ENCODE results near the gene NOTCH2.

DNA sequence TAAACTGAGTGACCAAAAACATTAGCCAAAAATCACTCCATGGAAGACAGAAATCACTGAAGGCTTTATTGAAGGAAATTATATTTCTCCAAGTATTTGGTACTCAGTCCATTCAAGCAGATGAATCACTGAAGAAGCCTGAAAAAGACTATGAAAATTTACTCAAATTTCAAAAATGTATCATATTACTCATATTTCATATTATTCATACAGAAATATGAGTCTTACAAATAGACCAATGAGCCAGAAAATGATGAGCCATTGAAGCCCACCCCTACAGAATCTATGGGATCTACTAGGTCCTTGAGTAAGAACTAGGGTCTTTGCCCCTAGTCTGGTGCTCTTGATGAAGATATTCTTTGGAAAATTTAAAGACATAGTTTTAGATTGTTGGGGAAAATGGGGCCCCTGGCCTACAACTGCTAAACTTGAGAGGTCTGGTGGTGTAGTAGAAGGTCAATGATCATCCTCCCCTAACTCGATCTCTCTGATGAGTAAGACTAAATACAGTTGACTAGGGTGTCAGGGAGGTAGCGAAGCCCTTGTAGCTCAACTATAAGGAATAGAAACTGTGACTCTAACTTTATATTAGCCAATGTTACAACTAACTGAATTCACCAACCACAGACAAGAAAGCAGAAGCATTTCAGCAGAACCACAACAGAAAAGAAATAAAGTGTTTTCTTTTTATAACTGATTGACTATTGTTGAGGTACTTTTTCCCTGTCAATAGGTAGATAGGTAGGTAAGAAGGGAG, 81.0 kb downstream of the NOTCH2 start:
- TF ChIP-seq, protein P1, sequence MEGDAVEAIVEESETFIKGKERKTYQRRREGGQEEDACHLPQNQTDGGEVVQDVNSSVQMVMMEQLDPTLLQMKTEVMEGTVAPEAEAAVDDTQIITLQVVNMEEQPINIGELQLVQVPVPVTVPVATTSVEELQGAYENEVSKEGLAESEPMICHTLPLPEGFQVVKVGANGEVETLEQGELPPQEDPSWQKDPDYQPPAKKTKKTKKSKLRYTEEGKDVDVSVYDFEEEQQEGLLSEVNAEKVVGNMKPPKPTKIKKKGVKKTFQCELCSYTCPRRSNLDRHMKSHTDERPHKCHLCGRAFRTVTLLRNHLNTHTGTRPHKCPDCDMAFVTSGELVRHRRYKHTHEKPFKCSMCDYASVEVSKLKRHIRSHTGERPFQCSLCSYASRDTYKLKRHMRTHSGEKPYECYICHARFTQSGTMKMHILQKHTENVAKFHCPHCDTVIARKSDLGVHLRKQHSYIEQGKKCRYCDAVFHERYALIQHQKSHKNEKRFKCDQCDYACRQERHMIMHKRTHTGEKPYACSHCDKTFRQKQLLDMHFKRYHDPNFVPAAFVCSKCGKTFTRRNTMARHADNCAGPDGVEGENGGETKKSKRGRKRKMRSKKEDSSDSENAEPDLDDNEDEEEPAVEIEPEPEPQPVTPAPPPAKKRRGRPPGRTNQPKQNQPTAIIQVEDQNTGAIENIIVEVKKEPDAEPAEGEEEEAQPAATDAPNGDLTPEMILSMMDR (optimal IDR thresholded peaks at IDR 0.05 in 1 of 3, IDR thresholded peaks at IDR 0.05 in 1 of 3, conservative IDR thresholded peaks at IDR 0.05 in 1 of 3; ENCODE audit: extremely low read depth in 1 of 3, insufficient read depth in 2 of 3, low read length in 3 of 3), result no peak
- no peak for TF ChIP-seq EZH2 (IDR thresholded peaks at IDR 0.05; ENCODE audit: low read length)
